Panc1 (cell line): ENCODE measurements around the gene ZBTB20. TPM values are rescaled to one million over a fixed set of nuclear protein-coding genes. Genes with fewer than 3 reads are reported as not detected.

Source experiments
- ATAC-seq: fragments of 200-7000 bp; cut with Tn5 transposase; 2 replicates; pipeline ENCODE4 v1.9.1; 2020; ENCODE audit warnings: mild to moderate bottlenecking, moderate library complexity
- BruUV-seq: library from RNA; stranded (reverse); fragments of 400-500 nt; replicated peaks from 2 replicates; lab custom pipeline; 2021; lab: Mats Ljungman, UMichigan
- CTCF ChIA-PET: fragments of 300-600 bp; sonication (Branson Sonifier 250); formaldehyde crosslinking; loops from one replicate; lab custom pipeline; 2022; ENCODE audit warnings: antibody characterized with exemption; lab: Charles Lee
- POLR2A ChIA-PET: fragments of 300-600 bp; sonication (Branson Sonifier 250); formaldehyde crosslinking; loops from one replicate; lab custom pipeline; 2022; ENCODE audit warnings: antibody characterized with exemption; lab: Charles Lee
- DNase-seq: peaks from one replicate; pipeline ENCODE4 v3.0.0-alpha.2; 2010; ENCODE audit warnings: low read depth, low spot score
- H3K27ac ChIP-seq: 2 replicates; pipeline ENCODE4 v1.5.1; 2011; ENCODE audit warnings: mild to moderate bottlenecking, low read length, inconsistent platforms
- H3K27me3 ChIP-seq: fragments of 200-500 bp; sonication (Bioruptor generic); 2 replicates; pipeline ENCODE4 v1.6.0; 2014; ENCODE audit warnings: low read length, inconsistent platforms; ENCODE audit not compliant: control insufficient read depth, insufficient read depth
- H3K36me3 ChIP-seq: fragments of 200-500 bp; sonication (Bioruptor generic); 2 replicates; pipeline ENCODE4 v1.5.1; 2014; ENCODE audit warnings: inconsistent platforms, mild to moderate bottlenecking, low read length, moderate library complexity; ENCODE audit not compliant: control insufficient read depth, insufficient read depth
- H3K4me1 ChIP-seq: 2 replicates; pipeline ENCODE4 v1.5.1; 2011; ENCODE audit warnings: inconsistent platforms, mild to moderate bottlenecking, low read length, moderate library complexity; ENCODE audit not compliant: control insufficient read depth, insufficient read depth
- H3K4me3 ChIP-seq, 2 experiments: 2 replicates each; pipeline ENCODE4 v1.5.1; 2011 to 2012; ENCODE audit warnings: low read depth in 2 of 2, low read length in 2 of 2, mild to moderate bottlenecking in 2 of 2, inconsistent platforms in 1 of 2, moderate library complexity in 1 of 2
- H3K9me3 ChIP-seq: fragments of 200-500 bp; sonication (Bioruptor generic); 2 replicates; pipeline ENCODE4 v1.5.1; 2014; ENCODE audit warnings: low read depth, mild to moderate bottlenecking, inconsistent platforms, low read length, moderate library complexity; ENCODE audit not compliant: control insufficient read depth, insufficient read depth
- CTCF ChIP-seq: fragments of 450-650 bp; IDR thresholded peaks from 2 replicates; pipeline ENCODE4 v1.5.1; 2017; ENCODE audit warnings: mild to moderate bottlenecking
- POLR2AphosphoS5 ChIP-seq: IDR thresholded peaks from 2 replicates; pipeline ENCODE4 v1.6.1; 2012; ENCODE audit warnings: mild to moderate bottlenecking, low read depth, low read length, moderate library complexity
- SIN3A ChIP-seq: IDR thresholded peaks from 2 replicates; pipeline ENCODE4 v1.6.1; 2012; ENCODE audit warnings: low read depth, mild to moderate bottlenecking, low read length, moderate library complexity, borderline replicate concordance; ENCODE audit not compliant: insufficient read depth
- TCF7L2 ChIP-seq: IDR thresholded peaks from 2 replicates; pipeline ENCODE4 v1.6.1; 2011; ENCODE audit warnings: mild to moderate bottlenecking, low read depth, low read length, inconsistent platforms
- in situ Hi-C: cut with HindIII; loops from 2 replicates; pipeline ENCODE4 v1.10.0; 2016; ENCODE audit warnings: low sequenced_read_pairs, low pct_unique_long_range_greater_than_20kb
- intact Hi-C: fragments of 100-400 bp; cut with micrococcal nuclease; formaldehyde crosslinking; loops from one replicate; pipeline ENCODE4 v1.10.0; 2022; ENCODE audit not compliant: unreplicated experiment
- total RNA-seq: library from RNA; stranded (reverse); gene quantifications from one replicate; pipeline ENCODE4 v1.2.1, GENCODE V29; 2021; ENCODE audit not compliant: unreplicated experiment
- TF ChIP-seq, protein P1 (sequence below), 2 experiments: IDR thresholded peaks; 2 replicates each; pipeline ENCODE4 v1.6.1; 2011 to 2012; ENCODE audit warnings: low read depth in 2 of 2, control low read depth in 1 of 2, low read length in 1 of 2, mild to moderate bottlenecking in 1 of 2, moderate library complexity in 1 of 2; ENCODE audit not compliant: insufficient read depth in 1 of 2

ZBTB20 gene
- total RNA-seq, 1 experiment from 2014 or later: 4.1 TPM

GRCh38 chr3:114569186-114569585 lies 577.9 kb downstream of the ZBTB20 start:
- intact Hi-C loops (no loop called here), in situ Hi-C loops (no loop called here)
- ChIA-PET CTCF (no interaction called here), POLR2A (no interaction called here)
- Histone ChIP-seq H3K36me3 (no peaks in the 10 kb centered on the region), H3K4me1 (no peaks in the 10 kb centered on the region), H3K4me3 (no peak overlapping the region), H3K27ac (no peak overlapping the region), H3K9me3 (no peaks in the 10 kb centered on the region), H3K27me3 (no peaks in the 10 kb centered on the region)
- no peak for ATAC-seq
- BruUV-seq: no TSS peak
- TF ChIP-seq TCF7L2 (no peak), CTCF (no peak), POLR2AphosphoS5 (no peak), SIN3A (no peak)
- TF ChIP-seq, protein P1, sequence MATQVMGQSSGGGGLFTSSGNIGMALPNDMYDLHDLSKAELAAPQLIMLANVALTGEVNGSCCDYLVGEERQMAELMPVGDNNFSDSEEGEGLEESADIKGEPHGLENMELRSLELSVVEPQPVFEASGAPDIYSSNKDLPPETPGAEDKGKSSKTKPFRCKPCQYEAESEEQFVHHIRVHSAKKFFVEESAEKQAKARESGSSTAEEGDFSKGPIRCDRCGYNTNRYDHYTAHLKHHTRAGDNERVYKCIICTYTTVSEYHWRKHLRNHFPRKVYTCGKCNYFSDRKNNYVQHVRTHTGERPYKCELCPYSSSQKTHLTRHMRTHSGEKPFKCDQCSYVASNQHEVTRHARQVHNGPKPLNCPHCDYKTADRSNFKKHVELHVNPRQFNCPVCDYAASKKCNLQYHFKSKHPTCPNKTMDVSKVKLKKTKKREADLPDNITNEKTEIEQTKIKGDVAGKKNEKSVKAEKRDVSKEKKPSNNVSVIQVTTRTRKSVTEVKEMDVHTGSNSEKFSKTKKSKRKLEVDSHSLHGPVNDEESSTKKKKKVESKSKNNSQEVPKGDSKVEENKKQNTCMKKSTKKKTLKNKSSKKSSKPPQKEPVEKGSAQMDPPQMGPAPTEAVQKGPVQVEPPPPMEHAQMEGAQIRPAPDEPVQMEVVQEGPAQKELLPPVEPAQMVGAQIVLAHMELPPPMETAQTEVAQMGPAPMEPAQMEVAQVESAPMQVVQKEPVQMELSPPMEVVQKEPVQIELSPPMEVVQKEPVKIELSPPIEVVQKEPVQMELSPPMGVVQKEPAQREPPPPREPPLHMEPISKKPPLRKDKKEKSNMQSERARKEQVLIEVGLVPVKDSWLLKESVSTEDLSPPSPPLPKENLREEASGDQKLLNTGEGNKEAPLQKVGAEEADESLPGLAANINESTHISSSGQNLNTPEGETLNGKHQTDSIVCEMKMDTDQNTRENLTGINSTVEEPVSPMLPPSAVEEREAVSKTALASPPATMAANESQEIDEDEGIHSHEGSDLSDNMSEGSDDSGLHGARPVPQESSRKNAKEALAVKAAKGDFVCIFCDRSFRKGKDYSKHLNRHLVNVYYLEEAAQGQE (IDR thresholded peaks at IDR 0.05; ENCODE audit: insufficient read depth in 1 of 2, low read depth in 2 of 2, low read length in 1 of 2): no peak
- no peak for DNase-seq

DNA sequence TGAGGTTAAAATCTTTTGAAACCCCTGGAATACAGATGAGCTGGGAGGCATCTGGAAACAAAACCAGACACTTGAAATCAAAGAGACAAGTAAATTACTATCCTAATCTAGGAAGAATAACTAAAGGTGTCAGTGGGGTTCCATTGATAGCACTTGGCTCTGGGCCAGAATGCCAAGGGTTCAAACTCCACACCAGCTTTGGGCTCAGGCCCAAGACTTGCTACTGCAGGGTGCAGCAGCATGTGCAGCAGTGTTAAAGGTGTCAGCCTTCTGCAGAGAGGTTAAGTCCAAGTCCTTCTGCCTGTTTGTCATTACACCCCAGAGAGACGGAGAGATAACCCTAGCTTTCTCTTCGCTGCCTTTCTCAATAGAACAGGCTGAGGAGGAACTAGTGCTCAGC lies 579.3 kb downstream of the ZBTB20 start:
- no peak for TF ChIP-seq POLR2AphosphoS5
- TF ChIP-seq, protein P1 (IDR thresholded peaks at IDR 0.05; ENCODE audit: insufficient read depth in 1 of 2, low read depth in 2 of 2, low read length in 1 of 2): no peak
- no peak for TF ChIP-seq CTCF
- TF ChIP-seq SIN3A: no peak
- no peak for TF ChIP-seq TCF7L2

More for the DNA sequence above, 579.3 kb downstream of the ZBTB20 start:
- in situ Hi-C loops (no loop called here), intact Hi-C loops (no loop called here)
- H3K36me3 ChIP-seq: no peaks in the 10 kb centered on the region
- no peak overlapping the region for H3K4me3 ChIP-seq
- POLR2A ChIA-PET: no interaction called here
- BruUV-seq: no TSS peak
- H3K27me3 ChIP-seq: no peaks in the 10 kb centered on the region
- ATAC-seq (no peak), DNase-seq (no peak)
- no peak overlapping the region for H3K27ac ChIP-seq
- H3K4me1 ChIP-seq: no peaks in the 10 kb centered on the region
- CTCF ChIA-PET: no interaction called here
- no peaks in the 10 kb centered on the region for H3K9me3 ChIP-seq
